SH-SY5Y (cell line): ENCODE data around the gene CAMK2G.

Experiments used
- GATA2 ChIP-seq: IDR thresholded peaks from 2 replicates; pipeline ENCODE4 v1.6.1; 2011; ENCODE audit warnings: mild to moderate bottlenecking, low read depth, low read length
- GATA3 ChIP-seq: IDR thresholded peaks from 2 replicates; pipeline ENCODE4 v1.6.1; 2011; ENCODE audit warnings: low read depth, mild to moderate bottlenecking, low read length, moderate library complexity

- no peak for TF ChIP-seq GATA3
- no peak for TF ChIP-seq GATA2
Measured at GRCh38 chr10:73819081-73819480, 55.3 kb downstream of the CAMK2G start.
